ENCODE results near the gene SPRR5.

SPRR5 gene

GRCh38 chr1:152986578-152986977 is 39.6 kb downstream of the SPRR5 start:
- no peak for DNase-seq

- DNase-seq = no peak
Measured at GRCh38 chr1:152993186-152993585, 46.2 kb downstream of the SPRR5 start.

- DNase-seq = no peak
Measured at GRCh38 chr1:152995842-152996241, 48.8 kb downstream of the SPRR5 start.

DNA sequence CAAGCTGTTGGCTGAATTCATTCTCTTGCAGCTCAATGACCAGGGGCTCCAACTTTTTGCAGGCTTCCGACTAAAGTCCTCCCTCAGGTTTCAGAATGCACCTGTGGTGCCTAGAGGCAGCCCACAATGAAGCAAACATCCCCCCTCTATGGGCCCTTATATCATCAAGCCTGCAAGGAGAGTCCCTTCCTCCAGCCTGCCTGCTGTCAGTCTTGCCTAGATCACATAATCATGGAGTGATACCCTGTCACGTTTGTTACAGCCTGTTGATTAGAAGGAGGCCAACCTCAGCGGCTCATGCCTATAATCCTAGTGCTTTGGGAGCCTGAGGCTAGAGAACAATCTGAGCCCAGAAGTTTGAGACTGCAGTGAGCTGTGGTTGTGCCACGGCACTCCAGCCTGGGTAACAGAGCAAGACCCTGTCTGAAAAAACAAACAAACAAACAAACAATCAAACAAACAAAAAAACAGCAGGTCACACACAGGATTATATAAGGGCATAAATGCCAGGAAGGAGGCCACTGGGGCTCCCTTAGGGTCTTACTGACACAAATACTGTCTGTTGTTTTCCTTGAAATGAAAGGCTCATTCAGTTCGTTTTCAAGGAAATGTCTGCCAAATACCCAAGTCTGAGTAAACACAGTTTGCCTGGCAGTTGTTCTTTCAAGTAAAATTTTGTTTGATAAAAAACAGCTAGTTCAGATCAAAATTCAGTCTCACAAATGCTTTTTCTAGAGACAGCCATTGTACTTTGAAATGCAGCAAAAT is 49.8 kb downstream of the SPRR5 start:
- no peak for DNase-seq

DNA sequence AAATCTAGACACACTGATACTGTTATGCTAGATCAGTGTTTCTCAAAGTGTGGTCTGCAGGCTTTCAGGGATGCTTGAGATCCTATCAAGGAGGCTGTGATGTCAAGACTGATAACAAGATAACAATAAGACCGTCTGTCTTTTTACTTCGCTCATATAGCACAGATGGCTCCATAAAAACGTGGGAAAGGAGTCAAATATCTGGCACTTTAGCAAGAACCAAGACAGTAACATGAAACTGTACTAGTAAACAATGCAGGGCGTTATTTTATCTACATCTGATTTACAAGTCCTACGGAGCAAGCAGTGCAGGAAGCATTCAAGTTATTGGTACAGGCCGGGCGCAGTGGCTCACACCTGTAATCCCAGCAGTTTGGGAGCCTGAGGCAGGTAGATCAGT is 50.9 kb downstream of the SPRR5 start:
- no peak for DNase-seq

DNA sequence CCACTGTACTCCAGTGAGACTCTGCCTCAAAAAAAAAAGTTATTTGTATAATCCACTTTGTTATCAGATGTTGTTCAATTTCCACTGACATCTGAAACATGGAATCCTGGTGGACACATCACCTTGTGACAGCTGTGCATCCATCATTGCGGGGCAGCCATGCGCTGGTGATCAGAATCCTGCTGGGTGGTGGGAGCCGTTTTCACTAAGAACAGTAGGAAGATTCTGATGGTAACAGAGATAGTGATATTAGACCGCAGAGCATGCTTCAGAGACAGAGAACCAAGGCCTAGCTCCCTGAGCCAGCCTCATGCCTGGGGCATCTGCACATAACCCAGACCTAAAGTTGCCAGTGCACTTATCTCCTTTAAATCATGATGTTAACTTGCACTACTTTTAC is 51.5 kb downstream of the SPRR5 start:
- DNase-seq = no peak

Measured in AML-193 (cell line).